Bronchial epithelial cell (primary cell): Measurements from ENCODE around the gene MRTFB. TPM values are rescaled to one million over a fixed set of nuclear protein-coding genes. Genes with fewer than 3 reads are reported as not detected.

Source experiments
- DNase-seq: peaks from one replicate; pipeline ENCODE4 v3.0.0-alpha.2; 2010; ENCODE audit warnings: low read depth
- FAIRE-seq: peaks from 2 replicates; lab custom pipeline; 2011; peaks lifted over from hg19 to GRCh38; lab: Jason Lieb, UNC
- H3K27me3 ChIP-seq: 2 replicates; pipeline ENCODE4 v1.5.1; 2011; ENCODE audit warnings: low read length; ENCODE audit not compliant: control insufficient read depth, insufficient read depth
- H3K36me3 ChIP-seq: 2 replicates; pipeline ENCODE4 v1.5.1; 2011; ENCODE audit warnings: low read length; ENCODE audit not compliant: control insufficient read depth, insufficient read depth
- H3K4me3 ChIP-seq: 2 replicates; pipeline ENCODE4 v1.5.1; 2011; ENCODE audit warnings: mild to moderate bottlenecking, low read depth, low read length, control low read depth
- CTCF ChIP-seq: IDR thresholded peaks from 2 replicates; pipeline ENCODE4 v1.5.1; 2011; ENCODE audit warnings: mild to moderate bottlenecking, moderate library complexity, low read length, control low read depth, inconsistent platforms; ENCODE audit not compliant: insufficient read depth, severe bottlenecking
- total RNA-seq: library from RNA; depleted of rRNA; stranded (reverse); fragments of >200 nt; gene quantifications from 2 replicates; pipeline ENCODE4 v1.2.1, GENCODE V29; 2014

The MRTFB gene
- total RNA-seq, 1 donor from 2014 or later = 6.8 TPM

GRCh38 chr16:14307527-14308367 lies 236.6 kb downstream of the MRTFB start:
- no peaks in the 10 kb centered on the region for H3K27me3 ChIP-seq
- peaks cover 2% of the 10 kb centered on the region for H3K36me3 ChIP-seq
- TF ChIP-seq CTCF = no peak
- peak; percentile 28 for DNase-seq
- no peak for FAIRE-seq
- H3K4me3 ChIP-seq = no peak overlapping the region

- no peak for FAIRE-seq
- DNase-seq = no peak
- TF ChIP-seq CTCF = no peak
- H3K4me3 ChIP-seq = no peak overlapping the region
- no peaks in the 10 kb centered on the region for H3K27me3 ChIP-seq
- peaks cover 2% of the 10 kb centered on the region for H3K36me3 ChIP-seq
These were observed 237.2 kb downstream of the MRTFB start for GRCh38 chr16:14308368-14308723.

GRCh38 chr16:14309001-14309886 lies 238.1 kb downstream of the MRTFB start:
- DNase-seq (peak; percentile 82), FAIRE-seq (no peak)
- Histone ChIP-seq H3K36me3 (no peaks in the 10 kb centered on the region), H3K27me3 (no peaks in the 10 kb centered on the region), H3K4me3 (no peak overlapping the region)
- TF ChIP-seq CTCF = peak; percentile 29

GRCh38 chr16:14309906-14310305 lies 238.8 kb downstream of the MRTFB start:
- FAIRE-seq = no peak
- H3K27me3 ChIP-seq = no peaks in the 10 kb centered on the region
- no peaks in the 10 kb centered on the region for H3K36me3 ChIP-seq
- no peak for TF ChIP-seq CTCF
- peak; percentile 91 for DNase-seq
- no peak overlapping the region for H3K4me3 ChIP-seq

GRCh38 chr16:14310519-14310991 lies 239.4 kb downstream of the MRTFB start:
- DNase-seq (no peak), FAIRE-seq (no peak)
- Histone ChIP-seq H3K4me3 (no peak overlapping the region), H3K27me3 (no peaks in the 10 kb centered on the region), H3K36me3 (no peaks in the 10 kb centered on the region)
- no peak for TF ChIP-seq CTCF
